ENCODE results near the gene PES1.

The PES1 gene

GRCh38 chr22:30611197-30611596 lies 19.5 kb upstream of the PES1 start:
- Histone ChIP-seq H2AFZ (ENCODE audit: low read length) (no peak overlapping the region), H3K4me2 (ENCODE audit: low read depth, low read length, poor library complexity, severe bottlenecking) (no peak overlapping the region), H3K79me2 (ENCODE audit: insufficient read depth, low read length) (no peaks in the 10 kb centered on the region), H4K20me1 (ENCODE audit: insufficient read depth, low read length, poor library complexity, severe bottlenecking) (no peaks in the 10 kb centered on the region), H3K9me2 (replicated peaks; ENCODE audit: low read depth, low read length) (no peaks in the 10 kb centered on the region), H3K27me3 (ENCODE audit: insufficient read depth, low read length, poor library complexity, severe bottlenecking) (no peaks in the 10 kb centered on the region), H3K9me3 (ENCODE audit: insufficient read depth, low read depth, low read length) (no peaks in the 10 kb centered on the region), H3K9ac (ENCODE audit: low read depth, low read length, poor library complexity, severe bottlenecking) (no peak overlapping the region), H3K4me1 (ENCODE audit: insufficient read depth, low read length, poor library complexity, severe bottlenecking) (peaks cover 26% of the 10 kb centered on the region), H3K4me3 (ENCODE audit: low read length, poor library complexity, severe bottlenecking) (no peak overlapping the region), H3K36me3 (ENCODE audit: insufficient read depth, low read length) (no peaks in the 10 kb centered on the region), H3F3A (ENCODE audit: low read depth) (no peaks in the 10 kb centered on the region)
- no peak for TF ChIP-seq CTCF (conservative IDR thresholded peaks at IDR 0.05; ENCODE audit: low read length)
- TF ChIP-seq EZH2phosphoT487 (IDR thresholded peaks at IDR 0.05; ENCODE audit: borderline replicate concordance), result no peak

GRCh38 chr22:30610299-30610698 lies 18.6 kb upstream of the PES1 start:
- TF ChIP-seq CTCF (conservative IDR thresholded peaks at IDR 0.05; ENCODE audit: low read length) (no peak), EZH2phosphoT487 (IDR thresholded peaks at IDR 0.05; ENCODE audit: borderline replicate concordance) (no peak)
- no peaks in the 10 kb centered on the region for H3K79me2 ChIP-seq (ENCODE audit: insufficient read depth, low read length)
- H3K9ac ChIP-seq (ENCODE audit: low read depth, low read length, poor library complexity, severe bottlenecking), result no peak overlapping the region
- no peaks in the 10 kb centered on the region for H3K27me3 ChIP-seq (ENCODE audit: insufficient read depth, low read length, poor library complexity, severe bottlenecking)
- H3K9me2 ChIP-seq (replicated peaks; ENCODE audit: low read depth, low read length), result no peaks in the 10 kb centered on the region
- H3K4me1 ChIP-seq (ENCODE audit: insufficient read depth, low read length, poor library complexity, severe bottlenecking), result peaks cover 35% of the 10 kb centered on the region
- H2AFZ ChIP-seq (ENCODE audit: low read length), result no peak overlapping the region
- no peak overlapping the region for H3K4me2 ChIP-seq (ENCODE audit: low read depth, low read length, poor library complexity, severe bottlenecking)
- no peaks in the 10 kb centered on the region for H3F3A ChIP-seq (ENCODE audit: low read depth)
- H3K36me3 ChIP-seq (ENCODE audit: insufficient read depth, low read length), result no peaks in the 10 kb centered on the region
- no peak overlapping the region for H3K4me3 ChIP-seq (ENCODE audit: low read length, poor library complexity, severe bottlenecking)
- no peaks in the 10 kb centered on the region for H3K9me3 ChIP-seq (ENCODE audit: insufficient read depth, low read depth, low read length)
- no peaks in the 10 kb centered on the region for H4K20me1 ChIP-seq (ENCODE audit: insufficient read depth, low read length, poor library complexity, severe bottlenecking)

GRCh38 chr22:30609260-30610185 lies 17.8 kb upstream of the PES1 start:
- Histone ChIP-seq H3K36me3 (ENCODE audit: insufficient read depth, low read length) (no peaks in the 10 kb centered on the region), H3K79me2 (ENCODE audit: insufficient read depth, low read length) (no peaks in the 10 kb centered on the region), H3K4me2 (ENCODE audit: low read depth, low read length, poor library complexity, severe bottlenecking) (peak overlapping the region; percentile 92), H3K4me3 (ENCODE audit: low read length, poor library complexity, severe bottlenecking) (no peak overlapping the region), H3K4me1 (ENCODE audit: insufficient read depth, low read length, poor library complexity, severe bottlenecking) (peaks cover 35% of the 10 kb centered on the region), H2AFZ (ENCODE audit: low read length) (no peak overlapping the region), H3K9me3 (ENCODE audit: insufficient read depth, low read depth, low read length) (no peaks in the 10 kb centered on the region), H3K9me2 (replicated peaks; ENCODE audit: low read depth, low read length) (no peaks in the 10 kb centered on the region), H3K27me3 (ENCODE audit: insufficient read depth, low read length, poor library complexity, severe bottlenecking) (no peaks in the 10 kb centered on the region), H4K20me1 (ENCODE audit: insufficient read depth, low read length, poor library complexity, severe bottlenecking) (no peaks in the 10 kb centered on the region), H3K9ac (ENCODE audit: low read depth, low read length, poor library complexity, severe bottlenecking) (no peak overlapping the region), H3F3A (ENCODE audit: low read depth) (no peaks in the 10 kb centered on the region)
- TF ChIP-seq CTCF (conservative IDR thresholded peaks at IDR 0.05; ENCODE audit: low read length) (no peak), EZH2phosphoT487 (IDR thresholded peaks at IDR 0.05; ENCODE audit: borderline replicate concordance) (no peak)
